Measurements from ENCODE around the gene FASTKD2.
"Not testable (repeated sequence)": the region's sequence is repeated elsewhere in the genome, so short reads cannot be mapped to it uniquely, and the experiment has no call there.

Gene FASTKD2

GRCh38 chr2:206805887-206806607 is 40.6 kb downstream of the FASTKD2 start:
- H3K27me3 Mint-ChIP-seq = no peaks in the 10 kb centered on the region
- H3K4me3 Mint-ChIP-seq = no peak overlapping the region
- no peak overlapping the region for H3K27ac Mint-ChIP-seq
- ATAC-seq (no peak), DNase-seq (no peak)
- H3K4me1 Mint-ChIP-seq = peaks cover 14% of the 10 kb centered on the region
- no peaks in the 10 kb centered on the region for H3K9me3 Mint-ChIP-seq

DNA sequence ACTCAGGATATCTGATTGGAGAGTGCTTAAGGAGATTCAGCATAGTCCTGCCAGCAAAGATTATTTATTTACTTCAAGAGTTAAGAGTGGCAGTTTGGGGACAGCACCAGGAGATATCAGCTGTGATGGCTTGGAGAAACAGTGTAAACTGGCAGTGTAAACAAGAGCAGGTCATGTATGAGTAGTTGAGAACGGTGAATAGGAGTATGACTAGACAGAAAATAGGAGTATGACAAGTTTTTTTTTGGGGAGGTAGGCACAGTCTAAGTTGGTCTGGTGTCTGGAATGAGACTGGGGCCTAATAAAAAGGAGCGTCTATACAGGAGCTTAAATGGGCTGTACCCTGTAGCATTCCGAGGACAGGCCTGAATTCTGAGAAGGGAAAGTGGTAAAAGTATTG is 42.2 kb downstream of the FASTKD2 start:
- DNase-seq, ATAC-seq, H3K27me3 Mint-ChIP-seq, H3K9me3 Mint-ChIP-seq, H3K4me1 Mint-ChIP-seq, H3K4me3 Mint-ChIP-seq, H3K27ac Mint-ChIP-seq: not testable (repeated sequence)

- DNase-seq, H3K27me3 Mint-ChIP-seq, H3K4me3 Mint-ChIP-seq, ATAC-seq, H3K4me1 Mint-ChIP-seq, H3K27ac Mint-ChIP-seq, H3K9me3 Mint-ChIP-seq: not testable (repeated sequence)
Observed at GRCh38 chr2:206812471-206812870, 47.1 kb downstream of the FASTKD2 start.

DNA sequence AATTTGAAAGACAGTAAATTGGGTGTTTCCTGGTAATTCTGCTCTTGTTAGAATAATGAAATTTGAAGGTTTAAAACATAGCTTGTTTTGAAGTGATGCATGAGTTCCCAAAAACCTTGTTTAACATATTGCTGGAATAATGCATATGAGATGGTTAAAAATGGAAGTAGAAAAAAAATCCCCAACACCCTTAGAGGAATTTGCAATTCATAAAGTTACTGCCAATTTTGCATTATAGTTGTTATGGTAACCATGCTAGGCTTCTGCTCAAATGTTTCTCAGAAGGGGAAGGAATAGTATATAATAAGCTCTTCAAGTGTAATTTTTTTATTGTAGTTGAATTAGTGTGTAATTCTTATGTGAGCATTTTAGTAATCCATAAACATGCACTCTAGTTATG is 49.1 kb downstream of the FASTKD2 start:
- Mint-ChIP-seq H3K4me1 (no peaks in the 10 kb centered on the region), H3K27ac (no peak overlapping the region), H3K27me3 (no peaks in the 10 kb centered on the region), H3K9me3 (no peaks in the 10 kb centered on the region), H3K4me3 (no peak overlapping the region)
- no peak for ATAC-seq
- no peak for DNase-seq

DNA sequence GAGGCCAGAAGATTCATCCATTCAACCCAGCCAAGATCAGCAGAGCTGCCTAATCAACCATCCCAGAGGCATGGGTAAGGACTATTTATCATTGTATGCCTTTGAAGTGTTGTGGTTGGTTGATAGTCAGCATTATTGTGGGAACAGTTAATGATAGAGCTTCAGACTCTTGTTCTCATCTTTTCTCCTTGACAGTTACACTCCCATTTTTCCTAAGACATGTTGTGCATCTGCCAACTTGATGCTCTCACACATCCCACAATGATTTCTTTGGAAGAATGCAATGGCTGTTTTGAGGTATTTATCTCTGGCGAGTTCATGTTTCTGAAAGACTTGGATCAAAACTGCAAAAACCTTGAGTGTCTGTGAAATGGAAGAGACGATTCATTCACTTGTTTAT is 55.4 kb downstream of the FASTKD2 start:
- H3K4me1 Mint-ChIP-seq = no peaks in the 10 kb centered on the region
- no peaks in the 10 kb centered on the region for H3K9me3 Mint-ChIP-seq
- H3K27me3 Mint-ChIP-seq = no peaks in the 10 kb centered on the region
- H3K27ac Mint-ChIP-seq = no peak overlapping the region
- no peak overlapping the region for H3K4me3 Mint-ChIP-seq
- DNase-seq = no peak
- no peak for ATAC-seq

DNA sequence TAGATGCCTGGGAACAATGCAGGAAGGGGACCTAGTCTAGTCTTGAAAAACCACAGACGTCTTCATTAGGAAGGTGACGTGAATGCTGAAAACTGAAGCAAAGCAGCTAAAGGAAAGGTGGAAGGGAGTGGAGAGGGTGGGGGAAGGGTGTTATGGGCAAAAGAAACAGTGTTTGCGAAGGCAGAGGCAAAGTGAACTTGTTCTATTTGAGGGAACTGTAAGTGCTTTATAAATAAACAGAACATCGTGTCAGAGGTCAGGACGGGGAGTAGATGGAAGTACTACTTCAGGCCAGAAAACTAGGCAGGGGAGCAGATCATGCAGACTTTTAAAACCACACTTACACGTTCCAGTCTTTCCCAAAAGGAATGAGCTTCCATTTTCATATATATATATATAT is 57.8 kb downstream of the FASTKD2 start:
- Mint-ChIP-seq H3K4me3 (no peak overlapping the region), H3K27me3 (no peaks in the 10 kb centered on the region), H3K9me3 (no peaks in the 10 kb centered on the region), H3K27ac (no peak overlapping the region), H3K4me1 (no peaks in the 10 kb centered on the region)
- ATAC-seq (no peak), DNase-seq (no peak)

DNA sequence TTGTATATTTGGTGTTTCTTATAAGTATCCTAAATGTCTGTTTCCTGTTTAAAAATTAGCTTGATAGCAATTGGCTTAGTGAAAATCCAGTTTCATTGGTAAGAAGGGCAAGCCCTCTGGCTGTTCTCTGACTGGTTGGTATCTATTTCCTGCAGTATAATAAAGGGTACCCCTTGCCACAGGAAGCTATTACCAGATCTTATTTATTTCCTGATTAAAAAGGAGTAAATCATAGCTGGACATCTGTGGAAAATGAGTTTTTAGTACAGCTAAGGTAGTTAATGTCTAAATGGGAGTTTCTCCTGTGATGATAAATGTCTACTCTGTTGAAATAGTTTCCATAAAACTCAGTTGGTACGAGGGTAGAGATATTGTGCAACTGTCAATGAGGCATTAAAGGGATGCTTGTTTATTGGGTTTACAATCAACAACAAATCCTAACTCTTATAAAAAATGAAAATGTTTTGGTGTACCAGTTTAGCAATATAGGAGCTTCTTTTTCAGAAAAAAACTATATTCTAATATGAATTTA is 58.7 kb downstream of the FASTKD2 start:
- DNase-seq = no peak
- ATAC-seq = no peak
- no peaks in the 10 kb centered on the region for H3K27me3 Mint-ChIP-seq

GRCh38 chr2:206824993-206825392 is 59.6 kb downstream of the FASTKD2 start:
- H3K27ac Mint-ChIP-seq = no peak overlapping the region
- H3K27me3 Mint-ChIP-seq = no peaks in the 10 kb centered on the region
- no peak overlapping the region for H3K4me3 Mint-ChIP-seq
- no peaks in the 10 kb centered on the region for H3K4me1 Mint-ChIP-seq
- no peaks in the 10 kb centered on the region for H3K9me3 Mint-ChIP-seq
- no peak for DNase-seq
- ATAC-seq = no peak

More for the DNA sequence above, 58.7 kb downstream of the FASTKD2 start:
- Mint-ChIP-seq H3K27ac (no peak overlapping the region), H3K4me1 (no peaks in the 10 kb centered on the region), H3K4me3 (no peak overlapping the region), H3K9me3 (no peaks in the 10 kb centered on the region)

GRCh38 chr2:206831442-206831995 is 66.1 kb downstream of the FASTKD2 start:
- no peak overlapping the region for H3K27ac Mint-ChIP-seq
- no peak overlapping the region for H3K4me3 Mint-ChIP-seq
- no peaks in the 10 kb centered on the region for H3K27me3 Mint-ChIP-seq
- no peak for DNase-seq
- no peak for ATAC-seq
- no peaks in the 10 kb centered on the region for H3K4me1 Mint-ChIP-seq
- peaks cover 4 to 8% of the 10 kb centered on the region in 2 donors for H3K9me3 Mint-ChIP-seq

DNA sequence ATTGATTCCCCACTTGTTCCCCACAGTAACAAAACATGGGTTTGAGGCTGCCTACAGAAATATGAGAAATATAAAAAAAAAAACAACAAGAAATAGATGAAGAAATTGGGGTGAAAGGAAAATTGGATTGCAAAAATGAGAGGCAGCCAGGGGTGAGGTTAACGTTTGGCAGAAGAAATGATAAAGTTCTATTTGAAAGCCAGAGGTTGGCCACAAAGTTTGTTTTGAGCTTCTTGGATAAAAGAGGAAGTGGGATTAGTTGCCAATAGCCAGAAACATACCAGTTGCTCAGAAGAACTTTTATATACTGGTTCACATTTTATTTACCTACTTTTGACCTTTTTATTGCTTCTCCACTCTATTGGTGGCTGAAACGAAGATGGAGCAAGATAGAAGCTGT is 67.5 kb downstream of the FASTKD2 start:
- Mint-ChIP-seq H3K4me1 (no peaks in the 10 kb centered on the region), H3K9me3 (peaks cover 4 to 8% of the 10 kb centered on the region in 2 donors), H3K27me3 (no peaks in the 10 kb centered on the region), H3K27ac (no peak overlapping the region), H3K4me3 (no peak overlapping the region)
- no peak for ATAC-seq
- DNase-seq = no peak

GRCh38 chr2:206833291-206833690 is 67.9 kb downstream of the FASTKD2 start:
- no peaks in the 10 kb centered on the region for H3K27me3 Mint-ChIP-seq
- H3K4me3 Mint-ChIP-seq = no peak overlapping the region
- H3K4me1 Mint-ChIP-seq = no peaks in the 10 kb centered on the region
- H3K9me3 Mint-ChIP-seq = peaks cover 4 to 8% of the 10 kb centered on the region in 2 donors
- no peak overlapping the region for H3K27ac Mint-ChIP-seq
- no peak for ATAC-seq
- DNase-seq = no peak

DNA sequence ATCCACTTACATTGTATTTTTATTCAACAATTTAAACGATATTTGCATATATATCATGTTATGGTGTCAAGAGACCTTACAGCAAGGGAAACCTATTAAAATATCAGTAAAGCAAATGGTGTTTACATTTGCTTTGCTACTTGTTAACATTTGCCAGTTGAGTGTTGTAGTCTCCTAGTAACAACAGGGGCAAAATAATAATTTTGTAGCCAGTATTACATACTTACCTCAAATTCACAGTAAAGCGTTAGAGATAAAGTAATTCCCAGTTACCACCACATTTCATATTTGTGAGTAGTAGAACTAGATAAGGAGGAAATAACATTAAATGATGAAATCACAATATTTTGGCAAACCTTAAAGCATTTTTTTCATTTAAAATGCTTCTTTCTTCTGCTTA is 71.3 kb downstream of the FASTKD2 start:
- Mint-ChIP-seq H3K9me3 (peaks cover 4 to 8% of the 10 kb centered on the region in 2 donors), H3K4me3 (no peak overlapping the region), H3K4me1 (no peaks in the 10 kb centered on the region), H3K27me3 (no peaks in the 10 kb centered on the region), H3K27ac (no peak overlapping the region)
- ATAC-seq (no peak), DNase-seq (no peak)

- DNase-seq = no peak
- no peak overlapping the region for H3K27ac Mint-ChIP-seq
- H3K4me3 Mint-ChIP-seq = no peak overlapping the region
- ATAC-seq = no peak
- no peaks in the 10 kb centered on the region for H3K27me3 Mint-ChIP-seq
- no peaks in the 10 kb centered on the region for H3K4me1 Mint-ChIP-seq
- peaks cover 4 to 8% of the 10 kb centered on the region in 2 donors for H3K9me3 Mint-ChIP-seq
Observed at GRCh38 chr2:206837775-206838174, 72.4 kb downstream of the FASTKD2 start.

GRCh38 chr2:206838690-206839089 is 73.3 kb downstream of the FASTKD2 start:
- H3K27ac Mint-ChIP-seq = no peak overlapping the region
- no peak for DNase-seq
- H3K4me3 Mint-ChIP-seq = no peak overlapping the region
- H3K4me1 Mint-ChIP-seq = no peaks in the 10 kb centered on the region
- H3K27me3 Mint-ChIP-seq = no peaks in the 10 kb centered on the region
- ATAC-seq = no peak
- H3K9me3 Mint-ChIP-seq = peaks cover 1 to 4% of the 10 kb centered on the region in 2 donors

GRCh38 chr2:206840999-206841398 is 75.6 kb downstream of the FASTKD2 start:
- H3K27me3 Mint-ChIP-seq = no peaks in the 10 kb centered on the region
- H3K9me3 Mint-ChIP-seq = no peaks in the 10 kb centered on the region
- ATAC-seq (no peak), DNase-seq (no peak)
- H3K4me1 Mint-ChIP-seq = no peaks in the 10 kb centered on the region
- H3K4me3 Mint-ChIP-seq = no peak overlapping the region
- H3K27ac Mint-ChIP-seq = no peak overlapping the region
